OCI-LY3 (cell line): ENCODE measurements around the gene PDXP.

ENCODE experiments used
- EZH2phosphoT487 ChIP-seq: fragments of 200-600 bp; shearing (Covaris generic); IDR thresholded peaks from 2 replicates; pipeline ENCODE4 v1.6.1; 2018; ENCODE audit warnings: antibody characterized with exemption, mixed run types, low read depth
- TF ChIP-seq, protein P1 (sequence below): fragments of 200-600, 300-600 bp; sonication (generic); IDR thresholded peaks from 2 replicates; pipeline ENCODE4 v1.5.1; 2014; ENCODE audit warnings: antibody characterized with exemption, low read length, low read depth

DNA sequence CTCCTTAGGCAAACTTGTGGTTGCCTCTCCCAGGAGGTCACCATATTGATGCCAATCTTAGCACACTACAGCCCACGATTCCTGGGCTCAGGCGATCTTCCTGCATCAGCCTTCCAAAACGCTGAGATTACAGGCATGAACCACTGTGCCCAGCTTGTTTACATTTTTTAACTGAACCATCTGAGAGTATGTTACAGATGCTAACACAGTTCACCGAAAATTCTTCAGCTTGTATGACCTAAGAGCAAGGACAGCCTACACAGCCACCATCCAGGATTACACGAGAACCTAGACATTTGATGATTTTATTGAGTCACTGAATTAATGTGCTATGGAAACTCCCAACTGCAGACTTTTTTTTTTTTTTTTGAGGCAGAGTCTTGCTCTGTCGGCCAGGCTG, 11.1 kb downstream of the PDXP start:
- TF ChIP-seq, protein P1, sequence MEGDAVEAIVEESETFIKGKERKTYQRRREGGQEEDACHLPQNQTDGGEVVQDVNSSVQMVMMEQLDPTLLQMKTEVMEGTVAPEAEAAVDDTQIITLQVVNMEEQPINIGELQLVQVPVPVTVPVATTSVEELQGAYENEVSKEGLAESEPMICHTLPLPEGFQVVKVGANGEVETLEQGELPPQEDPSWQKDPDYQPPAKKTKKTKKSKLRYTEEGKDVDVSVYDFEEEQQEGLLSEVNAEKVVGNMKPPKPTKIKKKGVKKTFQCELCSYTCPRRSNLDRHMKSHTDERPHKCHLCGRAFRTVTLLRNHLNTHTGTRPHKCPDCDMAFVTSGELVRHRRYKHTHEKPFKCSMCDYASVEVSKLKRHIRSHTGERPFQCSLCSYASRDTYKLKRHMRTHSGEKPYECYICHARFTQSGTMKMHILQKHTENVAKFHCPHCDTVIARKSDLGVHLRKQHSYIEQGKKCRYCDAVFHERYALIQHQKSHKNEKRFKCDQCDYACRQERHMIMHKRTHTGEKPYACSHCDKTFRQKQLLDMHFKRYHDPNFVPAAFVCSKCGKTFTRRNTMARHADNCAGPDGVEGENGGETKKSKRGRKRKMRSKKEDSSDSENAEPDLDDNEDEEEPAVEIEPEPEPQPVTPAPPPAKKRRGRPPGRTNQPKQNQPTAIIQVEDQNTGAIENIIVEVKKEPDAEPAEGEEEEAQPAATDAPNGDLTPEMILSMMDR: no peak
- no peak for TF ChIP-seq EZH2phosphoT487
